IMR-90 (cell line): Measurements from ENCODE around the gene KDM2B. TPM values are rescaled to one million over a fixed set of nuclear protein-coding genes. Genes with fewer than 3 reads are reported as not detected.

Experiments
- ATAC-seq: fragments of 200-7000 bp; cut with Tn5 transposase; 2 replicates; pipeline ENCODE4 v1.9.1; 2020; ENCODE audit warnings: low read depth, mild to moderate bottlenecking, moderate library complexity
- BruUV-seq: library from RNA; stranded (reverse); fragments of 400-500 nt; replicated peaks from 2 replicates; lab custom pipeline; 2021; lab: Mats Ljungman, UMichigan
- CTCF ChIA-PET: fragments of 300-600 bp; formaldehyde crosslinking; extraction: SDS; loops from one replicate; lab custom pipeline; 2021; ENCODE audit warnings: antibody characterized with exemption; lab: Yijun Ruan, JAX
- POLR2A ChIA-PET: fragments of 300-600 bp; sonication (Branson Sonifier 250); formaldehyde crosslinking; loops from one replicate; lab custom pipeline; 2022; ENCODE audit warnings: antibody characterized with exemption; ENCODE audit not compliant: unreplicated experiment; lab: Charles Lee
- DNase-seq: peaks from one replicate; pipeline ENCODE4 v3.0.0; 2013
- H2AFZ ChIP-seq: replicated peaks from 2 replicates; pipeline ENCODE3; 2013; ENCODE audit warnings: low read length, mild to moderate bottlenecking; ENCODE audit not compliant: poor library complexity
- H2AK5ac ChIP-seq: 2 replicates; pipeline ENCODE4 v1.6.1; 2013; ENCODE audit warnings: low read depth, low read length, inconsistent platforms
- H2AK9ac ChIP-seq: replicated peaks from 2 replicates; pipeline ENCODE3; 2013; ENCODE audit warnings: mild to moderate bottlenecking, low read depth, low read length, moderate library complexity; ENCODE audit not compliant: poor library complexity
- H2BK120ac ChIP-seq: 2 replicates; pipeline ENCODE4 v1.6.1; 2013; ENCODE audit warnings: low read depth, low read length, inconsistent platforms
- H2BK15ac ChIP-seq: 3 replicates; pipeline ENCODE4 v1.6.1; 2013; ENCODE audit warnings: low read depth, low read length, inconsistent platforms
- H2BK20ac ChIP-seq: 2 replicates; pipeline ENCODE4 v1.6.1; 2013; ENCODE audit warnings: low read depth, mild to moderate bottlenecking, inconsistent platforms, low read length, moderate library complexity
- H2BK5ac ChIP-seq: 2 replicates; pipeline ENCODE4 v1.6.1; 2013; ENCODE audit warnings: mild to moderate bottlenecking, low read depth, low read length, inconsistent platforms; ENCODE audit not compliant: poor library complexity, severe bottlenecking
- H3K14ac ChIP-seq: replicated peaks from 2 replicates; pipeline ENCODE4 v1.6.1; 2013; ENCODE audit warnings: low read depth, low read length, inconsistent platforms
- H3K18ac ChIP-seq: 2 replicates; pipeline ENCODE4 v1.6.1; 2013; ENCODE audit warnings: low read depth, low read length, control low read depth
- H3K23ac ChIP-seq: 2 replicates; pipeline ENCODE4 v1.6.1; 2013; ENCODE audit warnings: low read depth, low read length, inconsistent platforms
- H3K27ac ChIP-seq: 2 replicates; pipeline ENCODE4 v1.5.1; 2013; ENCODE audit warnings: mild to moderate bottlenecking, control low read depth, low read length; ENCODE audit not compliant: insufficient read depth
- H3K27me3 ChIP-seq: 2 replicates; pipeline ENCODE4 v1.6.1; 2013; ENCODE audit warnings: low read length; ENCODE audit not compliant: control insufficient read depth, insufficient read depth
- H3K36me3 ChIP-seq: 2 replicates; pipeline ENCODE4 v1.6.1; 2013; ENCODE audit warnings: low read length, mixed read lengths; ENCODE audit not compliant: control insufficient read depth, insufficient read depth
- H3K4ac ChIP-seq: 2 replicates; pipeline ENCODE4 v1.6.1; 2013; ENCODE audit warnings: low read depth, low read length, inconsistent platforms
- H3K4me1 ChIP-seq: 2 replicates; pipeline ENCODE4 v1.6.1; 2013; ENCODE audit warnings: low read length, mixed read lengths; ENCODE audit not compliant: control insufficient read depth, insufficient read depth
- H3K4me2 ChIP-seq: 2 replicates; pipeline ENCODE4 v1.6.1; 2013; ENCODE audit warnings: low read depth, mild to moderate bottlenecking, control low read depth, low read length, moderate library complexity
- H3K4me3 ChIP-seq: 2 replicates; pipeline ENCODE4 v1.5.1; 2013; ENCODE audit warnings: low read depth, mild to moderate bottlenecking, control low read depth, low read length, moderate library complexity; ENCODE audit not compliant: insufficient read depth
- H3K56ac ChIP-seq: 2 replicates; pipeline ENCODE4 v1.6.1; 2013; ENCODE audit warnings: low read length, inconsistent platforms; ENCODE audit not compliant: insufficient read depth; ENCODE audit errors: extremely low read depth
- H3K79me1 ChIP-seq, 2 experiments: 2 replicates each; pipeline ENCODE4 v1.6.1; 2013; ENCODE audit warnings: low read length in 2 of 2, inconsistent platforms in 1 of 2, low read depth in 1 of 2
- H3K9ac ChIP-seq: 2 replicates; pipeline ENCODE4 v1.6.1; 2013; ENCODE audit warnings: low read depth, low read length, control low read depth
- H3K9me1 ChIP-seq: 2 replicates; pipeline ENCODE4 v1.6.1; 2013; ENCODE audit warnings: low read length, inconsistent platforms; ENCODE audit not compliant: insufficient read depth
- H3K9me3 ChIP-seq: 2 replicates; pipeline ENCODE4 v1.6.1; 2013; ENCODE audit warnings: low read length; ENCODE audit not compliant: control insufficient read depth, insufficient read depth
- H4K20me1 ChIP-seq: 2 replicates; pipeline ENCODE4 v1.6.1; 2013; ENCODE audit warnings: low read length, inconsistent platforms; ENCODE audit not compliant: insufficient read depth
- H4K5ac ChIP-seq: 2 replicates; pipeline ENCODE4 v1.6.1; 2013; ENCODE audit warnings: mild to moderate bottlenecking, low read depth, low read length, control low read depth
- H4K8ac ChIP-seq, 2 experiments: 2 replicates each; pipeline ENCODE4 v1.6.1; 2013; ENCODE audit warnings: low read depth in 2 of 2, low read length in 2 of 2, control low read depth in 1 of 2, inconsistent platforms in 1 of 2
- H4K91ac ChIP-seq: 2 replicates; pipeline ENCODE4 v1.6.1; 2013; ENCODE audit warnings: low read depth, low read length, inconsistent platforms; ENCODE audit not compliant: insufficient read depth
- CHD1 ChIP-seq: IDR thresholded peaks from 2 replicates; pipeline ENCODE4 v1.6.1; 2012; ENCODE audit warnings: low read depth, low read length, improper control_type of control experiment
- MAFK ChIP-seq: IDR thresholded peaks from 2 replicates; pipeline ENCODE4 v1.6.1; 2012; ENCODE audit warnings: low read depth, low read length, improper control_type of control experiment
- POLR2A ChIP-seq: IDR thresholded peaks from 2 replicates; pipeline ENCODE4 v1.6.1; 2012; ENCODE audit warnings: mild to moderate bottlenecking, low read depth, low read length
- WGBS, 2 experiments: methylation state at CpG; one replicate each; pipeline versions ENCODE4 v1.1.5 to v1.1.7; 2013; ENCODE audit warnings: missing lambda C conversion rate in 2 of 2; ENCODE audit not compliant: insufficient read length in 1 of 2; ENCODE audit errors: extremely low coverage in 2 of 2; 5-methylcytosine and 5-hydroxymethylcytosine counted together
- dilution Hi-C: fragments of 300-500 bp; cut with HindIII; formaldehyde crosslinking; loops from one replicate; pipeline ENCODE4 v1.14.3; 2018; ENCODE audit warnings: low sequenced_read_pairs; ENCODE audit not compliant: unreplicated experiment
- in situ Hi-C: fragments of 300-500 bp; cut with MboI; formaldehyde crosslinking; loops from 3 replicates; pipeline ENCODE4 v1.14.3; 2019; ENCODE audit warnings: low sequenced_read_pairs, inconsistent platforms, mixed read lengths
- intact Hi-C: fragments of 100-400 bp; cut with micrococcal nuclease; formaldehyde crosslinking; loops from 2 replicates; pipeline ENCODE4 v1.10.0; 2022
- polyA plus RNA-seq, 3 experiments: library from polyadenylated mRNA; depleted of rRNA; stranded (reverse); fragments of >200 nt; gene quantifications; 2 replicates each; pipeline ENCODE4 v1.2.3, GENCODE V29; 2012; ENCODE audit warnings: low replicate concordance in 1 of 3
- total RNA-seq: library from RNA; depleted of rRNA; stranded (reverse); fragments of >200 nt; gene quantifications from 2 replicates; pipeline ENCODE4 v1.2.3, GENCODE V29; 2012
- TF ChIP-seq, protein P1 (sequence below): fragments of 150-350 bp; IDR thresholded peaks from 2 replicates; pipeline ENCODE4 v1.6.1; 2016; ENCODE audit warnings: low read depth, mild to moderate bottlenecking, low read length, moderate library complexity, borderline replicate concordance

The KDM2B gene
- total and polyA plus RNA-seq, 2 of the 4 experiments (the other 2 are of a cell fraction), result 22.6 to 24.2 TPM

DNA sequence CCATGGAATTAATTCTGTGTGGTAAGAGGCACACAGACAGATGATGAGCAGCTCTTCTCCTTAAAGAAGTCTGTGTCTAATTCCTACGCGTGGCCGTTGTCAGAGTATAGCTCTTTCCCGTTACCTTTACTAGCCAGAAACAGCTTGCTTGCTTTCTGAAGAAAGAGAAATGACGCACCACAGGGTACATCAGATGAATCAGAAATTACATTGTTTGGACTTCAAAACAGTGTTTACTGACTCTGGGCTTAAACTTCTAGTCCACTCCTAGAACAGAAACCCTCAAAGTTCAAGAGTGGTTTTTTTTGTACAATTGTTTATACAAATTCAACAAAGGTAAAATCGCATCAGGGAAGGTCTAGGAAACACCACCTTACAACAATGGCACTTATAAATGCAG lies 151.9 kb downstream of the KDM2B start:
- in situ Hi-C loops, result no loop called here
- dilution Hi-C loops, result no loop called here

More for the DNA sequence above, 151.9 kb downstream of the KDM2B start:
- H4K91ac ChIP-seq, result no peak overlapping the region
- H3K9me3 ChIP-seq, result no peaks in the 10 kb centered on the region
- H3K56ac ChIP-seq, result no peak overlapping the region
- BruUV-seq, result no TSS peak
- no peak overlapping the region for H3K23ac ChIP-seq
- no peak overlapping the region for H3K18ac ChIP-seq
- no peak overlapping the region for H2BK120ac ChIP-seq
- ChIA-PET CTCF (no interaction called here), POLR2A (no interaction called here)
- H3K4me1 ChIP-seq, result no peaks in the 10 kb centered on the region
- H2AFZ ChIP-seq, result no peak overlapping the region
- WGBS, 2 experiments, result 97% methylated on average over 5 of the region's 6 CpGs; no CpG with 5 or more reads in 1 of the 2 experiments
- intact Hi-C loops, result loop anchor here (5.0 kb wide), 1 partner anchor 92 kb away; no protein-coding TSS in a partner anchor
- H3K36me3 ChIP-seq, result peaks cover 51% of the 10 kb centered on the region
- no peak for DNase-seq
- no peak overlapping the region for H3K4me2 ChIP-seq
- H3K27ac ChIP-seq, result no peak overlapping the region
- no peak overlapping the region for H2AK5ac ChIP-seq
- H4K8ac ChIP-seq, result no peak overlapping the region
- H4K5ac ChIP-seq, result no peak overlapping the region
- H3K4ac ChIP-seq, result no peak overlapping the region
- no peak overlapping the region for H3K4me3 ChIP-seq
- H3K79me1 ChIP-seq, result peaks cover 13 to 47% of the 10 kb centered on the region in 2 experiments
- no peak overlapping the region for H2BK20ac ChIP-seq
- no peak overlapping the region for H2BK15ac ChIP-seq
- H2BK5ac ChIP-seq, result no peak overlapping the region
- H4K20me1 ChIP-seq, result peaks cover 5% of the 10 kb centered on the region
- ATAC-seq, result no peak
- H3K9ac ChIP-seq, result no peak overlapping the region
- H3K27me3 ChIP-seq, result no peaks in the 10 kb centered on the region
- no peak overlapping the region for H2AK9ac ChIP-seq
- H3K14ac ChIP-seq, result no peak overlapping the region
- H3K9me1 ChIP-seq, result 0 out of 2 replicates have a peak, but pooled peaks cover 2% of the 10 kb centered on the region
- TF ChIP-seq, protein P1, sequence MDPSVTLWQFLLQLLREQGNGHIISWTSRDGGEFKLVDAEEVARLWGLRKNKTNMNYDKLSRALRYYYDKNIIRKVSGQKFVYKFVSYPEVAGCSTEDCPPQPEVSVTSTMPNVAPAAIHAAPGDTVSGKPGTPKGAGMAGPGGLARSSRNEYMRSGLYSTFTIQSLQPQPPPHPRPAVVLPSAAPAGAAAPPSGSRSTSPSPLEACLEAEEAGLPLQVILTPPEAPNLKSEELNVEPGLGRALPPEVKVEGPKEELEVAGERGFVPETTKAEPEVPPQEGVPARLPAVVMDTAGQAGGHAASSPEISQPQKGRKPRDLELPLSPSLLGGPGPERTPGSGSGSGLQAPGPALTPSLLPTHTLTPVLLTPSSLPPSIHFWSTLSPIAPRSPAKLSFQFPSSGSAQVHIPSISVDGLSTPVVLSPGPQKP, result no peak
- TF ChIP-seq MAFK, result no peak
- no peak for TF ChIP-seq CHD1
- TF ChIP-seq POLR2A, result no peak
